Measurements from ENCODE around the gene SLC38A9. TPM values are rescaled to one million over a fixed set of nuclear protein-coding genes. Genes with fewer than 3 reads are reported as not detected.
A peak's percentile ranks its signal among the peaks of the same experiment; 100 is the strongest.
"Not testable (repeated sequence)": the region's sequence is repeated elsewhere in the genome, so short reads cannot be mapped to it uniquely, and the experiment has no call there.

The SLC38A9 gene, protein sequence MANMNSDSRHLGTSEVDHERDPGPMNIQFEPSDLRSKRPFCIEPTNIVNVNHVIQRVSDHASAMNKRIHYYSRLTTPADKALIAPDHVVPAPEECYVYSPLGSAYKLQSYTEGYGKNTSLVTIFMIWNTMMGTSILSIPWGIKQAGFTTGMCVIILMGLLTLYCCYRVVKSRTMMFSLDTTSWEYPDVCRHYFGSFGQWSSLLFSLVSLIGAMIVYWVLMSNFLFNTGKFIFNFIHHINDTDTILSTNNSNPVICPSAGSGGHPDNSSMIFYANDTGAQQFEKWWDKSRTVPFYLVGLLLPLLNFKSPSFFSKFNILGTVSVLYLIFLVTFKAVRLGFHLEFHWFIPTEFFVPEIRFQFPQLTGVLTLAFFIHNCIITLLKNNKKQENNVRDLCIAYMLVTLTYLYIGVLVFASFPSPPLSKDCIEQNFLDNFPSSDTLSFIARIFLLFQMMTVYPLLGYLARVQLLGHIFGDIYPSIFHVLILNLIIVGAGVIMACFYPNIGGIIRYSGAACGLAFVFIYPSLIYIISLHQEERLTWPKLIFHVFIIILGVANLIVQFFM
- 13.5 TPM for total RNA-seq

DNA sequence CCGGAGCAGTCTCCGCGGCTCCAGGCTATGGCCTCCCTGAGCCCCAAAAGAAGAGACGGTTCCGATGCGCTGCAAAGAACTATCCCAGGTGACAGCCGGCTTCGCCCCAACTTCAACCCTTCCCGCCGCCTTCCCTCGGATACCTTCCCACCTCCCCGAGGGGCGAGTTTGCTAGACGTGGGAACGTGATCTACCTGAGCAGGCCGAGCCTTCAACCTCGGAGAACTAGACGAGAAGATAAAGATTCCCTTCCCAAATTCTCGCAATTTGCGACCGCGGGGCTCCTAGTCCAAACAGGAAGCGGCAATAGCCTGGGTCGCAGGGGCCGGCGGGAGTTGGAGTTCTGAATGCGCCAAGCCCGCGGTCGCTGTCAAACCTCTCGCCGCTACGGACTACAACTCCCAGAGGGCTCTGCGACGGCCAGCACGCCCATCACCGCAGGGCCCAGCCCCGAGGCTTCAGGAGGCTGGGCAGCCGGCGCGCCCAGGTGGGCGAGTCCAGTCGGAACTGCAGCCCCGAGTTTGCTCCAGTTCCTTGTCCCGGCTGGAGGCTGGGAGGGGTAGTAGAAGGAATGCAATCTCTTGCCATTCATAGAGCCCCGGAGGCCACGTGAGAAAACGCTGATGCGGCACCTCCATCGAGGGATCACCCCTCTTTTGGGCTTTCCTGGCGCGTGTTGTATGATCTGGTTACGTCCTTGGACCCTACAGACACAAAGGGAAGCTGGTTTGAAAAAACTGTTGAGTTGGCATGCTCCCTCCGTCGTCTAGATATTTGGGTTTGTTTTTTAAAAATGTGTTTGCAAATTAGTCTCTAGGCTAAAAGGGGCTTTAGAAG is at the start of gene SLC38A9:
SLC38A9 (minus strand) TSS at position 302 of the 837 bp plus-strand sequence. CDS start 14,366 bp downstream, outside the sequence.
- DNase-seq (ENCODE audit: low spot score) (peak; percentile 96), ATAC-seq (peak; percentile 100)

DNA sequence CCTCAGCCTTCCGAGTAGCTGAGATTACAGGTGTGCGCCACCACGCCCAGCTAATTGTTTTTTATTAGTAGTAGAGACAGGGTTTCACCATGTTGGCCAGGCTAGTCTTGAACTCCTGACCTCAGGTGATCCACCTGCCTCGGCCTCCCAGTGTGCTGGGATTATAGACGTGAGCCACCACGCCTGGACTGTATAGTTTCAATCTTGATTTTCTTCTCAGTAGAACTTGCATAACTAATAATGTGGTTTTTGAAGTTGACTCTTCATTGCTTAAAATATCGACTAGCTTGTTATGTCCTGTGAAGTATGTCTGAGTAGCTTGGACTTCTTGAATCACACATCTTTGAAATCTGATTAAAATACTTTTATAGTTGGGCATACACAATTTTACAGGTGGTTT is 49.6 kb upstream of the SLC38A9 start:
- not testable (repeated sequence) for ATAC-seq; DNase-seq (ENCODE audit: low spot score)

DNA sequence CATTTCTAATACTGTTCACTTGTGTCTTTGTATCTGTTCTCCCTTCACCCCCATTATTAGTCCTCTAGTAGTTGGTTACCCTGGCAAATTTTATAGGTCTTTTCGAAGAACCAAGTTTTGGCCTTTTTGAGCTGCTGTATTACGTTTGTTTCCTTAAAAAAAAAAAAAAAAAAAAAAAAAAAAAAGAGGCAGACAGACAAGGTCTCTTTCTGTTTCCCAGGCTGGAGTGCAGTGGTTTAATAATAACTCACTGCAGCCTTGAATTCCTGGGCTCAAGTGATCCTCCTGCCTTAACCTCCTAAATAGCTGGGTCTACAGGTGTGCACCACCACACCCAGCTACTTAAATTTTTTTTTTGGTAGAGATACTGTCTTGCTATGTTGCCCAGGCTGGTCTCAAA is 46.6 kb upstream of the SLC38A9 start:
- no peak for ATAC-seq

DNA sequence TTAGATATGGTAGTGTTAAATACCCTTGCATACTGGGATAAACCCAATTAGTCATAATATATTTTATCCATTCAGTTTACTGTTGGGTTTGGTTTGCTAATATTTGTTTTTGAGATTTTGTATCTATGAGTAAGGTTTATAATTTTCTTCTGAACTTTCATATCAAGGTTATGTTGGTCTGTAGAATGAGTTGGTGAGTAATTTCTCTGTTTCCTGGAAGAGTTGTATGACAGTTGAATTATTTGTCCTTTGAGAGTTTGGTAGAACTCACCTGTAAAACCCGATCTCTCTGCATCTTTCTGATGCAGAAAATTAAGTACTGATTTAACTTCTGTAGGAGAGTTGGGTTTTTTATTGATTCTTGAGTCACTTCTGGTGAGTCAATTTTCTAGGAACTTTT is 46.1 kb upstream of the SLC38A9 start:
- DNase-seq (ENCODE audit: low spot score) (no peak), ATAC-seq (no peak)

More for the DNA sequence above, 46.6 kb upstream of the SLC38A9 start:
- DNase-seq (ENCODE audit: low spot score): no peak

DNA sequence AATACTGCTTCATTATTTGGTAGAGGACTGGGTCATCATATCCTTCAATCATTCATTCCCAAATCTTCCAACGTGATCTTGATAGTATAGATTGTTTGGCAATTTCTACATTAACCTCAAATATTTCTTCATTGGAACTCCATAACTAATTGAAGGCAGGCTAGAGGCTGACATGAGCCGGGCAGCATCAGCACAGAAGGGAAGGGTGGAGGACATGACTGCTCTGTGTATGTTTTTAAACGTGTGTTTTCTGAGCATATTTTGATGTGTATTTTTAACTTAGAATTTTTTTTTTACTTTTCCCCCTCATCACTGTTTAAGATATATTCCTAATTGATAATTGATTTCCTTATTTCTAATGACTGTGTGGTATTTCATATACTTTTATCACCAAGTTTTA is 38.4 kb upstream of the SLC38A9 start:
- ATAC-seq (no peak), DNase-seq (ENCODE audit: low spot score) (no peak)

DNA sequence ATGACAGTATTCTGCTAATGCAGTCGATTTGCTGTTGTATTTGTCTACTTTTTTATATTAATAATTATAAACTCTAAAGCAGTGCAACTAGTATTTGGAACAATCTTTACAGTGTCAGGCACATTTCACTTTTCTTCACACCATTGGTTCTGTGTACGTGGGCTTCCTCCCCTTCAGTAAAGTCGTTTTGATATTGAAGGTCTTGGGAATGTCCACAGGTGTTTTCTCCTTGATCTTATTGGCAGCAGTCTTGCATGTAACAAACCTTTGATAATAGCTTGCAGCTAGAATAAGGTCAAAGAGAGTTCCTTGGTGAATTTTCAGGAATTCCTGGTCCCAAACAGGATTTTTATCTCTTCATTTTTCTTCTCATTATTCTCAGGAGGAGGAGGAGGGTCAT is 37.9 kb upstream of the SLC38A9 start:
- ATAC-seq (no peak), DNase-seq (ENCODE audit: low spot score) (no peak)

DNA sequence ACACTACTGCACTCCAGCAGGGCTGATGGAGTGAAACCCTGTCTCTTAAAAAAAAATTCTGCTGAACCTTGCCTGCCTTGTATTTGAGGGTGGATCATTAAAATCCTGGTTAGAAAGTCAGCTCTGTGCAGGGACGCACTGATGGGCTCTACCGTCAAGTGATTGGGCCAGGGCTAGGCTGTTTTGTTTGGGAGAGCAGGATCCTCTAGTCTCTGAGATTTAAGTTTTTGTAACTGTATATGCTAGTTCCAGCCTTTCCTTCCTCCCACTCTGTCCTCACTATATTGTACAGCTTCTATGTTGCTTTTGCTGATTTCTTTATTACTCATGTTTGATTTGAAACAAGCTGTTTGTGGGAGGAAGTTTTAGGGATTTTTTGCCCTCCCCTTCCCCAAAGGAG is 37.3 kb upstream of the SLC38A9 start:
- ATAC-seq: no peak
- no peak for DNase-seq (ENCODE audit: low spot score)

DNA sequence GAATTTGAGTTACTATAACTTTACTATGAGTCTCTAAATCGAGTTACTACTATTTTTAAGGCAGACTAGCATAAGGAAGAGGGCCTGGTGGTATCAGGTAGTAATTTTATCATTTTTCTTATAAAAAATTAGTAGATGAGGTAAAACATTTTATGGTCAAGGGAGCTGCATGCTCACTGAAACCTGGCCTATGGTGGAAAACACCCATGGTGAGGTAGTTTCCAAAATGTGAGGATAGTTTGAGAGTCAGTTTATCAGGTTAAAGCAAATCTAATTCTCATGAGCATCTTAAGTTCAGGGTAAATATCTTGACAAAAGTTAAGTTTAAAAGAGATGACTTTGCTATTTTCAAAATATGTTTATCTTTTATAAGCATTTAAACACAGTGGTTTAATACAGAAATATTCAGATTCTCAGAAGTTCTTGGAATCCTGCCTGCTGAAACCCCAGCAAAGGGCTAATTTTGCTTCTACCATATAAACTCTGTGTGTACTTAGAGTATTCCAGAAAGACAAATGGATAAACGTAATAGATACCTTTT is 35.7 kb upstream of the SLC38A9 start:
- ATAC-seq (no peak), DNase-seq (ENCODE audit: low spot score) (no peak)

DNA sequence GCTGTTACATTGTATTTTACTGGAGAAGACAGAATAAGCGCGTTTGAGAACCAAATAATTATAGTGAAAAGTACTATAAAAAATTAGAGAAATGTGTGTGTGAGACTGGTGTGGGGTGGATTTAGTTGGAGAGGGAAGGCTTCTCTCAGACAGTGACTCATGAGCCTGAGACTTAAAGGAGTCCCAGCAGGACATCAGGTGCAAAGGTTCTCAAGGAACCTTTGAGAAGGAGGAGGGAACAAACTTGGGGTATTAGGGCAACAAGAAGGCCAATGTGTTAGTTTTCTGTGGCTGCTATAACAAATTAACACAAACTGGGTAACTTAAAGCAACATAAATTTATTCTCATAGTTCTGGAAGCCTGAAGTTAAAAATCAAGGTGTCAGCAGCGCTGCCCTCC is 30.7 kb upstream of the SLC38A9 start:
- ATAC-seq (no peak), DNase-seq (ENCODE audit: low spot score) (no peak)

DNA sequence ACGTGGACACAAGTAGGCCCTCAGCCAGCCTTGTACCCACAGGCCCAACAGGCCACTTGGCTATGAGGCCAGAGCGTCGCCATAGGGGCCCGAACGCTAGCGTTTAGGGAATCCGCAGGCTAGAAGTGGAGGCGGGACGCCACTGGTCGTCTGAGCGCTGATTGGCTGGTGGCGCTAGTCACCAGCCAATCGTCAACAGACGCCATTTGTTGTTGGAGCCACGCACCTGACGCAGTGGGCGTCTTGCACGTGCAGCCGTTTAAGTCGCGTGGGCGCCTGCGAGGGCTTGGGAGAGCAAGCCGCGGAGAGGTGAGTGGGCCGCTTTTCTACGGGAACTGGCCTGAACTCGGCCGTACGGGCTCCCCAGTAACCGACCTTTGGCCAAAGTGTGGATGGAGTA is 25.7 kb upstream of the SLC38A9 start, which contains the start of gene DDX4:
DDX4 (plus strand) TSS at position 269 of the 400 bp plus-strand sequence. CDS start 903 bp downstream, outside the sequence.
- DNase-seq (ENCODE audit: low spot score) (no peak), ATAC-seq (no peak)

DNA sequence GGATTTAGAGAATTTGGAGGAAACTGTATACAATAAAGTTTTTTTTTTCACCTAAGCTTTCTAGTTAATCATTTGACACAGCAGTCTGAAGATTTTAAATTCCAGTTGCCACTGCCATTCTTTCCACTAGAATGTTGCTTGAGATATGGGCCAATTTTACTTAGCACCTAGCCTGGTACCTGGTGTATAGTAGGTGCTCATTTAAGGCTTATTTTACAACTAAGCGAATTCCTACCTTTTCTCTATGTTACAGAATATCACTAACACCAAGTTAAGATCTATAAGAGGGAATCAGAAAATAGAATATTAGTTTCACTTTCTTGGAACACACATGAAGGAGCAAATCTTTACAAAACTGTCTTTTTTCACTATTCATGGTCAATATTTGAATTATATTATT is 22.5 kb upstream of the SLC38A9 start:
- DNase-seq (ENCODE audit: low spot score) (no peak), ATAC-seq (no peak)

DNA sequence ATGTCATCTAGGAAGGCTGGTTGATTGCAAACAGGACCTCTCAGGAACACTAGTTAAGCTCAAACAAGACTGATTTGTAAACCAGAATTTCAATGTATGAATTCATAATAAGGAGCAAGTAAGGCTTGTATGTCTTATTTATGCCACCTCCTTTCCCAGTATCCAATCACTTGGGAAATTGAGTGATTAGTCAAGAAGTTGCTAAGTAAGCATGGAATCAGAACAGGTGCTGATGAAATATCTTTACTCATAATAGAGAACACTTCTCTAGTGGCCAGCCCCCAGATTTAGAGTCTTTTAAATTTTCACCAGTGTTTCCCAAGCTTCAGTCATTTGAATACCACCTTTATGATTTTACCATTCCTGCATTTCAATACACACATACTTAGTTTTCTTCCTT is 20.5 kb upstream of the SLC38A9 start:
- DNase-seq (ENCODE audit: low spot score) (no peak), ATAC-seq (no peak)

DNA sequence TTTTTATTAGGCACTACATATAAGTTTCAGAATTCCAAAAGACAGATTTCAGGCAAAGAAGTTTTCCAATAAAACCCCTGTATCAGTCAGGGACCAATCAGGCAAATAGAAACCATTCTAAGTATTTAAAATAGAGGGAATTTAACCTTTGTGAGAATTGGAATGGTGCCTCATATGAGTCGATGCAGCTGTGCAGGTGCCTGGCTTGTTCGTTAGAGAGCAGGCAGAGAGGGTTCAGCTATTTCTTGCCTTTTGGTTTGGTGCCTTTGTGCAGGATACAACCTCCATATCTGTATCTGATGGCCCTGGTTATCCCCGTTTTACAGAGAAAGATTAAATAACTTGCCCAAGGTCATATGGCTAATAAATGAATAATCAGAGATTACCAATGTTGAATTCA is 19.7 kb upstream of the SLC38A9 start:
- ATAC-seq (no peak), DNase-seq (ENCODE audit: low spot score) (no peak)

DNA sequence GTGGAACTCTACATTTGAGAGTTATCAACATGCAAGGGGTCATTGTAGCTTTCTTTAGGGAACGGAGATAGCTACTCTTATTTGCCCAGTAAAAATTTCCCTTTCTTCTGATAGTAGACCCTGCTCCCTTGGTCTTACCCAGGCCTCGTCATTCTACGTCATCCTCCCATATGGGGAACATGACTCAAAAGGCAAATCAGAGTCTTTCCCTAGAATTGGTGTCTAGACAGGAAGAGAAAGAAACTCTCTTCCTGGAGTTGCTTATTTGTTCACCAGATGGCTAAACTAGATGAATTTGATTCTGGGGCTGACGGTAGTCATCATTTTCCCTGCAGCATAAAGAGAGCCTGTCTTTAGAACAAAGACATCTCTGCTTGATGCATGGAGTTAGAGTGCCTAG is 12.2 kb upstream of the SLC38A9 start:
- ATAC-seq (no peak), DNase-seq (ENCODE audit: low spot score) (no peak)

DNA sequence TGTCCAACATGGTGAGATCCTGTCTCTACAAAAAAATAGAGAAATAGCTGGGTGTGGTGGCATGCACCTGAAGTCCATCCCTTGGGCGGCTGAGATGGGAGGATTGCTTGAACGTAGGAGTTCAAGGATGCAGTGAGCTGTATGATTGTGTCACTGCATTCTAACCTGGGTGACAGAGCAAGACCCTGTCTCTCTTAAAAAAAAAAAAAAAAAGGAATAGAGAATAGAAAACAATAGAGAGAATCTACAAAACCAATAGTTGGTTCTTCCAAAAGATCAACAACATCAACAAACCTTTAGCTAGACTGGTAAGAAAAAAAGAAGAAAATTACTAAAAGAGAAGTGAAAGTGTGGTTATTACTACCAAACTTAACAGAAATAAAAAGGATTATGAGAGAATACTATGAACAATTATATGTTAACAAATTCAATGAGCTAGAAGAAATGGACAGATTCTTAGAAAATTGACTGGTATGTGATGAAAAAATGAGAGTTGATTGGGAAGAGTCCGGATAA is 8.1 kb upstream of the SLC38A9 start:
- no peak for ATAC-seq
- DNase-seq (ENCODE audit: low spot score): no peak

DNA sequence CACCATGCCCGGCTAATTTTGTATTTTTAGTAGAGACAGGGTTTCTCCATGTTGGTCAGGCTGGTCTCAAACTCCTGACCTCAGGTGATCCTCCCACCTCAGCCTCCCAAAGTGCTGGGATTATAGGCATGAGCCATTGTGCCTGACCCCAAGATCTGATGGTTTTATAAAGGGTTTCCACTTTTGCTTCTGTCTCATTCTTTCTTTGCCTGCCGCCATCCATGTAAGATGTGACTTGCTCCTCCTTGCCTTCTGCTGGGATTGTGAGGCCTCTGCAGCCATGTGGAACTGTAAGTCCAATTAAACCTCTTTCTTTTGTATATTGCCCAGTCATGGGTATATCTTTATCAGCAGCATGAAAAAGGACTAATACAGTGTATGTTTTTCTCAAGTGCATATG is 6.9 kb upstream of the SLC38A9 start:
- not testable (repeated sequence) for ATAC-seq; DNase-seq (ENCODE audit: low spot score)

DNA sequence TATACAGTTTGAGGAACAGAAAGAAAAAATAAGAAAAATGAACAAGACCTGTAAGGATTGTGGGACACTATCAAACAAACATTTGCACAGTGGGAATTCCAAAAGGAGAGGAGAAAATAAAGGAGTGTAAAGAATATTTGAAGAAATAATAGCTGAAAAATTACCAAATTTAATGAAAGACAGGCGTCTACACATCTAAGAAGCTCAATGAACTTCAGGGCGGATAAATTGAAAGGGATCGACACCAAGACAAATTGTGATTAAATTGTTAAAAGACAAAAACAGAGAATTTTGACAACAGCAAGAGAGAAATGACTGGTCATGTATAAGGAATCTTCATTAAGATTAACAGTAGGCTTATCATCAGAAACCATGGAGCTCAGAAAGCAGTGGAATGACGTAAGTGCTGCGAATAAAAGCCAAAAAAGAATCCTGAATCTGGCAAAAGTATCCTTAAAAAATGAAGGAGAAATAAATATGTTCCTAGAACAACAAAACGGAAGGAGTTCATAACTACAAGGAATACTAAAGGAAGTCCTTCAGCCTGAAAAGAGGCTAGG is 3.5 kb upstream of the SLC38A9 start:
- DNase-seq (ENCODE audit: low spot score) (no peak), ATAC-seq (no peak)

DNA sequence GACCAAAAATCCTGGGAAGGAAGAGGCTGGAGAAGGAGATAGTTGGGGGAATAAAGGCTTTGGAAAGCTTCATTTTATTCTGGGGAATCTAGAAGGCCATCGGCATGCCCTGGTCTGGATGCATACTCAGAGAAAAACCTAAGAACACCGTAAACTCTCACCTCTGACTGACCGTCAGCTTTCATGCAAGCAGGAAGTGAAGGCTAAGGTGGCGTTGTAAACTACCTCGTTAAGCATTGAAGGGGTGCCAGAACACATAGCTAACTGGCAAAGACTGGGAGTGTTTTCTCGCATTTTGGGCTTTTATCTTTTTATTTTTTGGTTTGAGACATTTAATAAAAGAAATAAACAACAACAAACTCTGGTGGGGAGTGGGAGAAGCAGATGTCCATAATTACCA is 2.6 kb upstream of the SLC38A9 start:
- ATAC-seq (no peak), DNase-seq (ENCODE audit: low spot score) (no peak)

DNA sequence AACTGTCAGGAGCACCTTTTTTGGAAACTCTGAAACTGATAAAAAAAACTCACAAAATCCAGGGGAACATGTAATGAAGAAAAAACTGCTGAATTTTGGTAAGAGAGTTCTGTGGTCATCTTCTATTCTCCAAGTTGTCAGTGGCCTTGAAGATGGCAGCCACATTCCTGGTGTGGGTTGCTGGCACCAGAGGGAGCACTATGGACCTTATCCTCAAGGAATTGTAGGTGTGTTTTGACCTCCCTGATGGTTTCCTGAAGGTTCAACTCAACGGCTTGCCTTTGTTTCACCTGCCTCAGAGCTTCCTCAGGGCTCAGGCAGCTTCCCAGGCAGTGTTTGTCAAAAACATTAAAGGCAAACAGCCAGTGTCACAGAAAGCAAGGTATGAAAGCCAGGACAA is 2.2 kb upstream of the SLC38A9 start:
- ATAC-seq (no peak), DNase-seq (ENCODE audit: low spot score) (no peak)

DNA sequence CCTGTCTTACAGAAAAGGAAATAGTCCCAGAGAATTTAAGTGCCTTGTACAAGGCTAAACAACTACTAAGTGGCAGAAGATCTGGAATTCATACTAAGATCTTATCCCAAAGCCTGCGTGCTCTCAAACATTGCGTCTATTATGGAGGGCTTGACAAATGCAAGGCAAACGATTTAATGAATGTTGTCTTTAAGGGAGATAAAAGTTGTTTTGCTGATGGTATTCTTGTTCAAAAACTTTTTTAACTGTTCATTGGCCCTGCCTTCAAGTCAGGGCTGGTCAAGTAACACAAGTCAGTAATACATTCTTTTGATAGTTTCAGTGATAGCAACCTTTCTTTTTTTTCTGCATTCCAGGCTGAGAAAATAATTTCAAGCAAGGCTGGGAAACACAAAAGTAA is 1.7 kb upstream of the SLC38A9 start:
- DNase-seq (ENCODE audit: low spot score) (no peak), ATAC-seq (no peak)

DNA sequence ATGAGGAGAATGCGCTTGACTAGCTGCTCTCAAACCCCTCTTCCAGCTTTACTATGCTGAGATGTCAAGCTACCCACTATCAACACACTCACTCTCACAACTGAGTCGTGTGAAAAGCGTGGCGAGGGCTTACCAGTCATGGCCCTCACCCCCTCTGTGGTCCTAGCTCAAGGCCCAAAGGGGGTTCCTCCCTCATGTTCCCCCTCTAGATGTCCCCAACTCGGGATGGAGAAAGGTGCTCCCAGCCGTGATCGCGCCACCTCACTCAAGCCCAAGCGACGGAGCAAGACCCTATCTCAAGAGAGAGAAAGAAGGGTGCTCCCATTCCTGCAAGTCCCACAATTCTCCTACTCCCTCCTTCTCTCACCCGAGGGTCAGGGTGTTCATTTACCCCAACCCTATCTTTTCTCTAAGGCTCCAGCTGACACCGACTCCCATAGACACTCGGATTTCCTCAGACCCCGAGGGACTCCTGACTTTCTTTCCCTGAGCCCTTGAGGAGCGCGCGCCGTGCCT is 559 bp downstream of the SLC38A9 start:
- no peak for ATAC-seq

More for the DNA sequence above, 559 bp downstream of the SLC38A9 start:
- no peak for DNase-seq (ENCODE audit: low spot score)

Data from left lobe of liver (tissue), 2 donors.